Measurements from ENCODE around the gene SLC35F6.
"Not testable (repeated sequence)": the region's sequence is repeated elsewhere in the genome, so short reads cannot be mapped to it uniquely, and the experiment has no call there.

SLC35F6 gene

GRCh38 chr2:26731714-26732113, 32.4 kb upstream of the SLC35F6 start:
- DNase-seq (ENCODE audit: low read depth): no peak

- DNase-seq (ENCODE audit: low read depth): no peak
These were observed 31.6 kb upstream of the SLC35F6 start for GRCh38 chr2:26732446-26732845.

DNA sequence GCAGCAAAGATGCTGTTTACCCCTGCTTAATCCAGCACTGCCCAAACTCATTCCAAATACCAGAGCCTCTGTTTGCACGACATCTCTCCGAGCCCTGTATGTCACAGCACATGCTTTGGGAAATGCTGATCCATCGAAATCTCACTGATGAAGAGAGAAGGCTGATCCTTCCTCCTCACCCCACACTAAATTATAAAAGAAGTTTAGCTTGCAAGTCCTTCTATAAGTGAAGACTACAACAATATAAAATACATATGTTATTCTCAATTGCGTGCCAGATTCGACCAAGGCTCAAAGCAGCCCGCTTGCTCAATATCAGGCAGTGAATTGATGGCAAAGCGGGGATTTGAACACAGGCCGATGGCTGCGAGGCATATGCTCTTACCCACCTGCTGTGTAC, 30.7 kb upstream of the SLC35F6 start:
- DNase-seq (ENCODE audit: low read depth): no peak

GRCh38 chr2:26735097-26735496, 29.0 kb upstream of the SLC35F6 start:
- no peak for DNase-seq (ENCODE audit: low read depth)

- no peak for DNase-seq (ENCODE audit: low read depth)
These were observed 28.0 kb upstream of the SLC35F6 start for GRCh38 chr2:26735883-26736588.

DNA sequence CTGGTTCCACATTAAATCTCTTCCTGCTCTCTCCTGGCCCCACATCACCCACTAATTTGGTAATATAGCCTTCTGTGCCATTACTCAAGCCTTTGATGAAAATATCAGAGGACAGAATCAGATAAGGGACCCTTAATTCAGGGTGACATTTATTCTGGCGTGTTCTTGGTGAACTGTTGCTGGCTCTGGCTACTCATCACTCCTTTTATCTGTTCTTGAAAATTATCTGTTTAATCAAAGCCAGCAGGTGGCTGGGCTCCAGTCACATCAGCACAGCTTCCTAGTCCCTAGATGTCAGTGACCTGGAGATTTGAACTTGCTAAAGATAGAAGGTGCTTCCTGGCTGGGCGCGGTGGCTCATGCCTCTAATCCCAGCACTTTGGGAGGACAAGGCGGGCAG, 26.9 kb upstream of the SLC35F6 start:
- DNase-seq (ENCODE audit: low read depth): no peak

GRCh38 chr2:26738481-26738880, 25.6 kb upstream of the SLC35F6 start:
- DNase-seq (ENCODE audit: low read depth): no peak

- DNase-seq (ENCODE audit: low read depth): no peak
These were observed 24.6 kb upstream of the SLC35F6 start for GRCh38 chr2:26739514-26739913.

DNA sequence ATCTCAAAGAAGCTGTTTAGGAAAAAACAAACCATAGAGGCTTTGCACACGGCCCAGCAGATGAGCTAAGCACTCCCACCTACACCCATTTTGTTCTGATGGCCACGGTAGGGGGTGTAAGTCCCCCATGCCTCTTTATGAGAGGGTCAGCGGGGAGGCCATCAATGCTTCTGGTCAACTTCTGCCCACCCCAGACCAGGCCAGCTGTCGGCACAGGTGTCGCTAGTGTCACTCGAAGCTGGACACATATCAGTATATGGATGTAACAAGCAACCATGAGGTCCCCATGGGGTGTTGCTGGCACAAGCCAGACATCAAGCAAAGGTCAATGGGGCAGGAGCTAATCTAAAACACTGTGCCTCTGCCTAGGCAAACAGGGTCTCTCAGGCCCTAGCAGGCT, 23.7 kb upstream of the SLC35F6 start:
- DNase-seq (ENCODE audit: low read depth): no peak

GRCh38 chr2:26740890-26741302, 23.2 kb upstream of the SLC35F6 start:
- no peak for DNase-seq (ENCODE audit: low read depth)

DNA sequence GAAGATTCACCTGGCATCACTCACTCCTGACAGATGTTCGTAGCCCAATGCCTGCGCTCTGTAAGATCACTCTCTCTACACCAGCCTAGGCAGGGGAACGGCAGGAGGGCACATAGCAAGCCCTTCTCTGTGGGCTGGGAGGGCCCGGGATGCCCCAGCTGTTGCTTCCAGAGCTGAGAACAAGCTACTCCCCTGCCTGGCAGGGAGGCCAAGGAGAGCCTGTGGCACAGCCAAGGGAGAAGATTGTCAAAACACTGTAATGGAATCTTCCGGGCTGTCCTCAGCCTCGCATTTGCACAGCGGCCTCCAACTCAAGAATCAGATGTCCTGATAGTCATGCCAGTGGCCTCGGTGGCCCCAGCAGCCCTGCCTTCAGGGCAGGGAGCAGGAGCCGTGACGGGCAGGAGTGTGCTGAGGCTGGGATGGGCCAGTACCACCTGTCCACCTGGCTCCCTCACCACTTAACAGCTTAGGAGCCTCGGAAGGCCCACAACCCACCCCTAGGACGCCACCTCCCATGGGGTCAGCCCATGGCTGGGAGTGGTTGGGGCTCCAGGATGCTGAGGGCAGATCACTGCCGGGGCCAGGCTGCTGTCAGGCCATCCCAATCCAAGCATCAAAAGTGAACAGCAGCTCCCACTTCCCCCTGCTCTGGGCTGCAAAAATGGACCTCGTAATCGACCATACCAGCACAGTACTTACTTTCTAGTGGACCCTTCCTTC, 21.9 kb upstream of the SLC35F6 start:
- no peak for DNase-seq (ENCODE audit: low read depth)

- no peak for DNase-seq (ENCODE audit: low read depth)
These were observed 20.2 kb upstream of the SLC35F6 start for GRCh38 chr2:26743852-26744251.

- DNase-seq (ENCODE audit: low read depth): no peak
These were observed 19.1 kb upstream of the SLC35F6 start for GRCh38 chr2:26744953-26745352.

- peak; percentile 43 for DNase-seq (ENCODE audit: low read depth)
These were observed 18.3 kb upstream of the SLC35F6 start for GRCh38 chr2:26745609-26746327.

DNA sequence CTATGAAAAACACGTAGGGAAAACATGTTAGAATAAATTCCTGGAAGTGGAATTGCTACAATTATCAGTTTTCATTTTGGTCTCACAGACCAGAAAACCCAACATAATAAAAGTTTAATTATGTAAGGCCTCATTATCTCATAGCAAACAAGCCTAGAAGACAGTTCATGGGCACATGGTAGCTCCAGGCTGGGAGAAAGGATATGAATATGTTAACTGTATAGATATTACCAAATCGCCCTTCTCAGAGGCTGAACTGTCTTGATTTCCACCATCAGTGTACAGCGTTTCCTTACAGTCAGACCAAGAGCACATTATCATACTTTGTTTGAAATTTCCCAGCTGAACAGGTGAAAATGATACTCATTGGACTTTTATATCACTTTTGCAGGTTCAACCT, 17.1 kb upstream of the SLC35F6 start:
- no peak for DNase-seq (ENCODE audit: low read depth)

GRCh38 chr2:26749787-26750420, 14.2 kb upstream of the SLC35F6 start:
- DNase-seq (ENCODE audit: low read depth): not testable (repeated sequence)

DNA sequence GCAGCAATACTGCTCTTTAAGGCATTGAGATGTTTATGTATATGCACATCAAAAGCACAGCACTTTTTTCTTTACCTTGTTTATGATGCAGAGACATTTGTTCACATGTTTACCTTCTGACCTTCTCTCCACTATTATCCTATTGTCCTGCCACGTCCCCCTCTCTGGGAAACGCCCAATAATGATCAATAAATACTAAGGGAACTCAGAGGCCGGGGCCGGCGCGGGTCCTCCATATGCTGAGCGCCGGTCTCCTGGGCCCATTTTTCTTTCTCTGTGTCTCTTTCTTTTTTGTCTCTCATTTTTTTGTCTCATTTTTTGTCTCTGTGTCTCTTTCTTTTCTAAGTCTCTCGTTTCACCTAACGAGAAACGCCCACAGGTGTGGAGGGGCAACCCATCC, 13.6 kb upstream of the SLC35F6 start:
- not testable (repeated sequence) for DNase-seq (ENCODE audit: low read depth)

- no peak for DNase-seq (ENCODE audit: low read depth)
These were observed 11.4 kb upstream of the SLC35F6 start for GRCh38 chr2:26752656-26753055.

- DNase-seq (ENCODE audit: low read depth): no peak
These were observed 9.5 kb upstream of the SLC35F6 start for GRCh38 chr2:26754539-26754938.

DNA sequence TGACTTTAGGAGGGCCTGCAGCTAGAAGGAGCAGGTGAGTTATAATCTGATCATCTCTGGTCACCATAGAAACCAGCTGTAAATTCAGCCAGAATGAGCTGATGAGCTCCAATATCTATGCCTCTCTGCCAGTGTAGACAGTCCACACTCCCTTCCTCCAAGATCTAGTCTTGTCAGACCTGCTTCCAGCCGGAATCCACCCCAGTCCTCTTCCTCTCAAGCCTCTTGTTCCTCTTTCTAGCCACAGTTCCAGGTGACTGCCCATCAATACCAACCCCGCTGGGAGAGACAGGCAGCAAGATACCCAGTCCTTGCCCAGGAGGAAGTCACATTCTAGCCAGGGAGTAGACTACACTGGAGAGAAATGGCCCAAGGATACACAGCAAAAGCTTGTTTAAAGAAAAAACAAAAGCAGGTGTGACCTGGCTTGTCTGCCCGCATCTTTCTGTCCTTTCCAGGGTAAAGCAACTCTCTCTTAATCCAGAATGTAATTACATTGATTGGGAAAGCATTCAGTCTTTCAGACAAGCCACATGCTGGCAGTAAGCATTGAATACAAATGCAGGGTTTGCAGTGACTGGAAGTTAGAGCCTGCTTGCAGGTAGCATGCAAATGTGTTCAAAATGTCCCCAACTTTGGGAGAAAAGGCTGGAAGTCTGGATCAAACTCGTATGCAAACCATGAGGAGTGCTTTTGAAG, 9.0 kb upstream of the SLC35F6 start:
- no peak for DNase-seq (ENCODE audit: low read depth)

DNA sequence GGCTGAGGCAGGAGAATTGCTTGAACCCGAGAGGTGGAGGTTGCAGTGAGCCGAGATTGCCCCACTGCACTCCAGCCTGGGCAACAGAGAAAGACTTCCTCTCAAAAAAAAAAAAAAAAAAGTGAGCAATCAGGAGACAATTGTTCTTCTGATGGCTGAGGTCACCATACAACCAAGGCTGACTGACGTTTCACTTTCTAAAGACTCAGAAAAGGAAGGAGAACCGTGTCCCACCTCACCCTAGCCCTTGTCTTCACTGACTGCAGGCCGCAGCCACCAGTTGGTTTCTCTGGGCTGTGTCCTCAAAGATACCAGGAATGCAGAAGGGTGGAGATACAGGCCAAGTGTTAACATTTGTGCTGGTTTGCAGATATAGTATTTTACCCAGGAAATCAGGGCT, 7.7 kb upstream of the SLC35F6 start:
- no peak for DNase-seq (ENCODE audit: low read depth)

All from stimulated activated CD8-positive, alpha-beta memory T cell treated with anti-CD3 and anti-CD28 coated beads, Interleukin-12 subunit alpha, Interleukin-12 subunit beta, amount 100 ng/mL, for 4 hours (primary cell).